GM12878 (cell line): ENCODE data around the gene GRIN3A. TPM values are rescaled to one million over a fixed set of nuclear protein-coding genes. Genes with fewer than 3 reads are reported as not detected.

Experiments
- ATAC-seq: fragments of 200-7000 bp; cut with Tn5 transposase; 3 replicates; pipeline ENCODE4 v1.9.1; 2020; ENCODE audit warnings: mild to moderate bottlenecking, moderate library complexity
- BruUV-seq: library from RNA; stranded (reverse); fragments of 400-500 nt; replicated peaks from 2 replicates; lab custom pipeline; 2021; lab: Mats Ljungman, UMichigan
- CTCF ChIA-PET: fragments of 300-600 bp; sonication (Branson Sonifier 250); formaldehyde crosslinking; extraction: SDS; loops from one replicate; lab custom pipeline; 2021; ENCODE audit warnings: inconsistent platforms; lab: Yijun Ruan, JAX
- POLR2A ChIA-PET: fragments of 350-600 bp; formaldehyde crosslinking; extraction: SDS; loops from one replicate; lab custom pipeline; 2021; ENCODE audit warnings: inconsistent platforms; lab: Charles Lee
- RAD21 ChIA-PET: fragments of 300-600 bp; sonication (Branson Sonifier 250); formaldehyde crosslinking; loops from one replicate; lab custom pipeline; 2023; ENCODE audit warnings: antibody characterized with exemption; ENCODE audit not compliant: unreplicated experiment; lab: Charles Lee
- SMC1A ChIA-PET: fragments of 300-600 bp; sonication (Branson Sonifier 250); formaldehyde crosslinking; loops from one replicate; lab custom pipeline; 2023; ENCODE audit not compliant: unreplicated experiment, uncharacterized antibody; lab: Charles Lee
- DNase-seq: peaks from one replicate; pipeline ENCODE4 v3.0.0-alpha.2; 2011; ENCODE audit warnings: low read depth, low spot score
- FAIRE-seq: peaks from 3 replicates; lab custom pipeline; 2011; peaks lifted over from hg19 to GRCh38; lab: Jason Lieb, UNC
- H2AFZ ChIP-seq: 2 replicates; pipeline ENCODE4 v1.6.0; 2011; ENCODE audit warnings: low read depth, low read length, control low read depth; ENCODE audit not compliant: control insufficient read depth
- H3K27ac ChIP-seq: 2 replicates; pipeline ENCODE4 v1.5.1; 2011; ENCODE audit warnings: control low read depth; ENCODE audit not compliant: control insufficient read depth, insufficient read depth
- H3K27me3 ChIP-seq, 2 experiments: replicated peaks in 1 of 2; 2 replicates each; pipeline versions ENCODE4 v1.6.0 to v1.6.1; 2011; ENCODE audit warnings: low read length in 1 of 2; ENCODE audit not compliant: control insufficient read depth in 2 of 2, insufficient read depth in 2 of 2
- H3K36me3 ChIP-seq, 2 experiments: 2 replicates each; pipeline ENCODE4 v1.5.1; 2011; ENCODE audit warnings: low read length in 1 of 2; ENCODE audit not compliant: control insufficient read depth in 2 of 2, insufficient read depth in 2 of 2
- H3K4me1 ChIP-seq: 2 replicates; pipeline ENCODE4 v1.6.1; 2011; ENCODE audit warnings: mild to moderate bottlenecking, low read length, moderate library complexity, mixed read lengths; ENCODE audit not compliant: control insufficient read depth, insufficient read depth
- H3K4me2 ChIP-seq: 2 replicates; pipeline ENCODE4 v1.6.0; 2011; ENCODE audit warnings: control low read depth; ENCODE audit not compliant: control insufficient read depth, insufficient read depth
- H3K4me3 ChIP-seq: fragments of 200-600 bp; sonication (generic); 2 replicates; pipeline ENCODE4 v1.5.1; 2016
- H3K79me2 ChIP-seq: 2 replicates; pipeline ENCODE4 v1.6.0; 2011; ENCODE audit warnings: low read length; ENCODE audit not compliant: control insufficient read depth, insufficient read depth
- H3K9ac ChIP-seq: 2 replicates; pipeline ENCODE4 v1.8.0; 2011; ENCODE audit warnings: low read length, control low read depth, mixed read lengths; ENCODE audit not compliant: control insufficient read depth, insufficient read depth
- H3K9me3 ChIP-seq: replicated peaks from 3 replicates; pipeline ENCODE4 v1.5.1; 2011; ENCODE audit warnings: mild to moderate bottlenecking, low read length; ENCODE audit not compliant: control insufficient read depth, insufficient read depth
- H4K20me1 ChIP-seq: 2 replicates; pipeline ENCODE4 v1.6.0; 2011; ENCODE audit not compliant: control insufficient read depth, insufficient read depth
- ATF2 ChIP-seq: IDR thresholded peaks from 2 replicates; pipeline ENCODE4 v1.6.1; 2012; ENCODE audit warnings: low read length, inconsistent platforms
- ATF7 ChIP-seq: fragments of 450-650 bp; IDR thresholded peaks from 2 replicates; pipeline ENCODE4 v1.6.1; 2016; ENCODE audit warnings: low read depth, mild to moderate bottlenecking
- CREB1 ChIP-seq: IDR thresholded peaks from 2 replicates; pipeline ENCODE4 v1.6.1; 2012; ENCODE audit warnings: low read depth, mild to moderate bottlenecking, inconsistent platforms
- CTCF ChIP-seq, 3 experiments: IDR thresholded peaks in 2 of 3; conservative IDR thresholded peaks in 1 of 3; 2 replicates each; pipeline ENCODE4 v1.5.1; 2011; ENCODE audit warnings: low read depth in 3 of 3, low read length in 3 of 3, mild to moderate bottlenecking in 3 of 3, control low read depth in 2 of 3, moderate library complexity in 2 of 3, inconsistent platforms in 1 of 3, mixed read lengths in 1 of 3; ENCODE audit not compliant: control insufficient read depth in 2 of 3, insufficient read depth in 1 of 3; ENCODE audit errors: extremely low read depth in 1 of 3
- FOXK2 ChIP-seq: fragments of 450-650 bp; IDR thresholded peaks from 2 replicates; pipeline ENCODE4 v1.6.1; 2017; ENCODE audit warnings: mild to moderate bottlenecking, moderate library complexity
- JUNB ChIP-seq: IDR thresholded peaks from 2 replicates; pipeline ENCODE4 v1.6.1; 2016; ENCODE audit warnings: antibody characterized with exemption, mild to moderate bottlenecking
- MEF2B ChIP-seq: fragments of 450-650 bp; IDR thresholded peaks from 2 replicates; pipeline ENCODE4 v1.6.1; 2018; ENCODE audit warnings: mild to moderate bottlenecking, moderate library complexity; ENCODE audit not compliant: partially characterized antibody, poor library complexity, severe bottlenecking
- PKNOX1 ChIP-seq: fragments of 450-650 bp; IDR thresholded peaks from 2 replicates; pipeline ENCODE4 v1.6.1; 2016; ENCODE audit warnings: mild to moderate bottlenecking
- POLR2A ChIP-seq: IDR thresholded peaks from 2 replicates; pipeline ENCODE4 v1.6.1; 2011; ENCODE audit warnings: low read depth, mild to moderate bottlenecking, low read length
- RAD21 ChIP-seq: IDR thresholded peaks from 2 replicates; pipeline ENCODE4 v1.6.1; 2011; ENCODE audit warnings: mild to moderate bottlenecking, low read depth, low read length, moderate library complexity; ENCODE audit not compliant: insufficient read depth
- SIN3A ChIP-seq: IDR thresholded peaks from 2 replicates; pipeline ENCODE4 v1.6.1; 2012; ENCODE audit warnings: low read depth, low read length, improper control_type of control experiment
- SMARCA5 ChIP-seq: fragments of 450-650 bp; IDR thresholded peaks from 2 replicates; pipeline ENCODE4 v1.6.1; 2017; ENCODE audit warnings: mild to moderate bottlenecking
- WGBS: methylation state at CpG from one replicate; pipeline ENCODE4 v1.1.6; 2016; ENCODE audit warnings: low lambda C conversion rate; ENCODE audit not compliant: insufficient replicate concordance, insufficient coverage; ENCODE audit errors: missing lambda C conversion rate; 5-methylcytosine and 5-hydroxymethylcytosine counted together
- in situ Hi-C: fragments of 300-500 bp; cut with MboI; formaldehyde crosslinking; loops from 9 replicates; pipeline ENCODE4 v1.14.3; 2018; ENCODE audit warnings: mixed read lengths
- intact Hi-C: fragments of 100-400 bp; cut with micrococcal nuclease; formaldehyde crosslinking; loops from one replicate; pipeline ENCODE4 v1.14.2; 2022; ENCODE audit not compliant: unreplicated experiment
- polyA plus RNA-seq, 11 experiments: library from polyadenylated mRNA; depleted of rRNA in 4 of 11; unstranded in 6 of 11; stranded (reverse) in 5 of 11; fragments of >200 nt; fragmentation: Nextera tagmentation in 4 of 11; fragmentation: Illumina TruSeq in 1 of 11; extraction: Ambion mirVana in 4 of 11; extraction: Trizol in 1 of 11; gene quantifications; 1 replicate in 1 of 11; 2 replicates in 10 of 11; pipeline versions ENCODE4 v1.2.1 to v1.2.3, GENCODE V29; 2011 to 2016; ENCODE audit warnings: inconsistent platforms in 2 of 11, missing spikeins in 2 of 11, low read depth in 1 of 11
- total RNA-seq, 4 experiments: library from RNA; depleted of rRNA in 3 of 4; stranded (reverse); fragments of >200 nt in 3 of 4; fragmentation: Illumina TruSeq in 1 of 4; extraction: Trizol in 1 of 4; gene quantifications; 2 replicates each; pipeline versions ENCODE4 v1.2.1 to v1.2.3, GENCODE V29; 2013 to 2021

Gene GRIN3A
- total and polyA plus RNA-seq, 10 of the 15 experiments (the other 5 are each of a cell fraction or from before 2014, with no cell fraction given): 0.03 to 0.05 (median 0.04) TPM; not detected in 7

- ChIA-PET SMC1A (interaction anchor here (1.0 to 2.2 kb wide), 4 partner anchors 27 to 108 kb away, joined by 3 to 8 read pairs (median 3); no protein-coding TSS in a partner anchor), RAD21 (interaction anchor here (1.1 to 1.4 kb wide), 2 partner anchors 108 to 118 kb away, joined by 3 to 4 read pairs; no protein-coding TSS in a partner anchor), POLR2A (no interaction called here), CTCF (interaction anchor here (0.7 to 1.7 kb wide), 9 partner anchors 7 to 145 kb away, joined by 3 to 6 read pairs (median 3); no protein-coding TSS in a partner anchor)
- ATAC-seq (peak; percentile 79), FAIRE-seq (peak; percentile 44), DNase-seq (no peak)
- H3K4me3 ChIP-seq: no peak overlapping the region
- no peak overlapping the region for H3K27ac ChIP-seq
- H3K4me2 ChIP-seq: no peak overlapping the region
- H2AFZ ChIP-seq: no peak overlapping the region
- H3K9me3 ChIP-seq: no peaks in the 10 kb centered on the region
- H3K9ac ChIP-seq: no peak overlapping the region
- in situ Hi-C loops (no loop called here), intact Hi-C loops (no loop called here)
- H3K36me3 ChIP-seq: peaks cover 3% of the 10 kb centered on the region in 2 experiments; a peak in 3 of 4 replicates
- H3K79me2 ChIP-seq: no peaks in the 10 kb centered on the region
- no peaks in the 10 kb centered on the region for H3K27me3 ChIP-seq
- no peaks in the 10 kb centered on the region for H3K4me1 ChIP-seq
- 0 out of 2 replicates have a peak, but pooled peaks have one; percentile 23 for TF ChIP-seq CREB1
- peak; percentile 51; the same call in 1 of the 2 replicates for TF ChIP-seq PKNOX1
- TF ChIP-seq POLR2A: no peak
- TF ChIP-seq JUNB: peak; percentile 61
- 0 out of 2 replicates have a peak, but pooled peaks have one; percentile 27 for TF ChIP-seq ATF2
- peak; percentile 50 for TF ChIP-seq ATF7
- TF ChIP-seq CTCF (IDR thresholded peaks at IDR 0.05 in 2 of 3, conservative IDR thresholded peaks at IDR 0.05 in 1 of 3; ENCODE audit: control insufficient read depth in 2 of 3, extremely low read depth in 1 of 3, insufficient read depth in 1 of 3, low read depth in 3 of 3, low read length in 3 of 3): peak; percentile 37 to 58 (median 43)
- TF ChIP-seq RAD21: peak; percentile 24; the same call in 1 of the 2 replicates
- no peak for TF ChIP-seq FOXK2
- TF ChIP-seq SIN3A: no peak
- no peak for TF ChIP-seq MEF2B
- no peak for TF ChIP-seq SMARCA5
- 76% methylated on average over 5 of the region's 5 CpGs for WGBS
- no TSS peak for BruUV-seq
- no peaks in the 10 kb centered on the region for H4K20me1 ChIP-seq
Observed at GRCh38 chr9:101566904-101567724, 171.3 kb downstream of the GRIN3A start.
